Heart right ventricle (tissue), 16 donors: ENCODE measurements around the gene CD52. TPM values are rescaled to one million over a fixed set of nuclear protein-coding genes. Genes with fewer than 3 reads are reported as not detected.
A peak's percentile ranks its signal among the peaks of the same experiment; 100 is the strongest.

Experiments
- ATAC-seq, 8 donors: fragments of 200-7000 bp; cut with Tn5 transposase; one replicate each; pipeline ENCODE4 v1.9.1; 2020; ENCODE audit warnings: mild to moderate bottlenecking in 8 of 8, moderate library complexity in 8 of 8, moderate number of reproducible peaks in 1 of 8
- DNase-seq, 2 donors: peaks; one replicate each; pipeline ENCODE4 v3.0.0-alpha.2; 2020
- H3K27ac ChIP-seq, 10 donors: fragments of 200-600 bp; sonication (generic) in 2 of 10; one replicate each; pipeline versions ENCODE4 v1.5.0 to v1.8.0; 2020 to 2022; ENCODE audit warnings: mild to moderate bottlenecking in 3 of 10
- H3K27me3 ChIP-seq, 7 donors: fragments of 200-600 bp; one replicate each; pipeline ENCODE4 v1.8.0; 2021 to 2022; ENCODE audit warnings: mild to moderate bottlenecking in 2 of 7
- H3K36me3 ChIP-seq, 9 donors: fragments of 200-600 bp; sonication (generic) in 1 of 9; one replicate each; pipeline versions ENCODE4 v1.5.0 to v1.8.0; 2020 to 2022; ENCODE audit warnings: mild to moderate bottlenecking in 2 of 9
- H3K4me1 ChIP-seq, 9 donors: fragments of 200-600 bp; sonication (generic) in 1 of 9; one replicate each; pipeline versions ENCODE4 v1.5.0 to v1.8.0; 2020 to 2022; ENCODE audit warnings: mild to moderate bottlenecking in 4 of 9
- H3K4me3 ChIP-seq, 10 donors: fragments of 200-600 bp; sonication (generic) in 2 of 10; one replicate each; pipeline versions ENCODE4 v1.5.0 to v1.8.0; 2020 to 2022; ENCODE audit warnings: mild to moderate bottlenecking in 7 of 10, moderate library complexity in 2 of 10
- H3K9me3 ChIP-seq, 11 donors: fragments of 200-600 bp in 10 of 11; sonication (generic) in 2 of 11; one replicate each; pipeline versions ENCODE4 v1.5.0 to v1.8.0; 2013 to 2022; ENCODE audit warnings: mild to moderate bottlenecking in 2 of 11, control low read depth in 1 of 11, moderate library complexity in 1 of 11
- CTCF ChIP-seq, 9 donors: fragments of 200-600 bp; sonication (generic) in 2 of 9; IDR thresholded peaks; one replicate each; pipeline versions ENCODE4 v1.5.0 to v1.8.0; 2021 to 2022; ENCODE audit warnings: antibody characterized with exemption in 9 of 9, mild to moderate bottlenecking in 5 of 9, moderate library complexity in 1 of 9
- WGBS, 2 donors: extraction: QIAGEN DNeasy Blood & Tissue Kit; methylation state at CpG; one replicate each; pipeline ENCODE4 v1.1.7; 2013; ENCODE audit warnings: inconsistent platforms in 1 of 2; 5-methylcytosine and 5-hydroxymethylcytosine counted together
- intact Hi-C, 10 donors: fragments of 100-400 bp; cut with DNase I; formaldehyde crosslinking; loops; one replicate each; pipeline versions ENCODE4 v1.11.1 to v1.14.2; 2022
- polyA plus RNA-seq, 2 donors: library from polyadenylated mRNA; stranded (reverse); fragments of 200-250 nt; gene quantifications; one replicate each; pipeline ENCODE4 v1.2.3, GENCODE V29; 2013
- total RNA-seq, 10 donors: library from RNA; stranded (reverse); fragmentation: NEBNext Ultra II Directional in 3 of 10; extraction: Animal tissue kit (Norgen Biotek cat#: 25700) in 3 of 10; gene quantifications; one replicate each; pipeline versions ENCODE4 v1.2.1 to v1.2.4, GENCODE V29; 2021 to 2023
- donor health status: Arrhythmogenic right ventricular cardiomyopathy.
- donor health status: ischemic (EF 13 %, LVEDD 7.1; RV severe dilation, severe dysfunction).
- donor health status: healthy with polysubstance abuse.
- donor health status: DM: no; HTN: yes; CAD: no.
- donor health status: DM: no; HTN: no; CAD: no.
- donor health status: ischemic (EF 25% LVEDD 6.9; RV normal size, moderate dysfunction).
- donor health status: ischemic (EF 25% LVEDD 5.7; RV mildly dilated, moderate dysfunction).
- donor health status: healthy.
- donor health status: DM: yes; HTN: yes; CAD: no.
- donor health status: Ischemic cardiomyopathy.
- donor health status: ischemic (EF 35%, LVEDD 5.7; RV mildly dilated, moderate dysfunction).
- donor health status: nonischemic (EF 11% LVEDD 7.7; RV severe dilation, severe dysfunction).
- donor health status: DM: yes; HTN: yes; CAD: no.
- donor health status: PGD.
- donor health status: ischemic (EF 29% LVEDD 5.4; RV normal size, mild dysfunction).
- donor health status: nonischemic (EF 23%, LVEDD 6.1; RV moderate dilation, normal function).

CD52 gene
- total and polyA plus RNA-seq, 12 donors: 1.9 to 62.6 (median 5.9) TPM

GRCh38 chr1:26284597-26285347 lies 33.0 kb upstream of the CD52 start:
- Histone ChIP-seq H3K27ac (peak overlapping the region in 8 of 10 donors; percentile 33 to 98 (median 60)), H3K4me3 (peak overlapping the region in 1 of 10 donors; percentile 8), H3K4me1 (peaks cover 3 to 97% (median 55%) of the 10 kb centered on the region in 9 donors), H3K27me3 (no peaks in the 10 kb centered on the region), H3K36me3 (peaks cover 0 to 40% (median 0%) of the 10 kb centered on the region in 9 donors), H3K9me3 (no peaks in the 10 kb centered on the region)
- peak; percentile 51 to 85 (median 78) for TF ChIP-seq CTCF (IDR thresholded peaks at IDR 0.05)
- intact Hi-C loops: loop anchor here in 2 of 10 donors (2.0 to 5.0 kb wide), 2 partner anchors 36 to 38 kb away; no protein-coding TSS in a partner anchor
- WGBS, 2 donors: 32 to 35% methylated on average over 22 of the region's 22 CpGs
- DNase-seq (peak; percentile 68 to 75), ATAC-seq (peak in 6 of 8 donors; percentile 21 to 55 (median 43))

DNA sequence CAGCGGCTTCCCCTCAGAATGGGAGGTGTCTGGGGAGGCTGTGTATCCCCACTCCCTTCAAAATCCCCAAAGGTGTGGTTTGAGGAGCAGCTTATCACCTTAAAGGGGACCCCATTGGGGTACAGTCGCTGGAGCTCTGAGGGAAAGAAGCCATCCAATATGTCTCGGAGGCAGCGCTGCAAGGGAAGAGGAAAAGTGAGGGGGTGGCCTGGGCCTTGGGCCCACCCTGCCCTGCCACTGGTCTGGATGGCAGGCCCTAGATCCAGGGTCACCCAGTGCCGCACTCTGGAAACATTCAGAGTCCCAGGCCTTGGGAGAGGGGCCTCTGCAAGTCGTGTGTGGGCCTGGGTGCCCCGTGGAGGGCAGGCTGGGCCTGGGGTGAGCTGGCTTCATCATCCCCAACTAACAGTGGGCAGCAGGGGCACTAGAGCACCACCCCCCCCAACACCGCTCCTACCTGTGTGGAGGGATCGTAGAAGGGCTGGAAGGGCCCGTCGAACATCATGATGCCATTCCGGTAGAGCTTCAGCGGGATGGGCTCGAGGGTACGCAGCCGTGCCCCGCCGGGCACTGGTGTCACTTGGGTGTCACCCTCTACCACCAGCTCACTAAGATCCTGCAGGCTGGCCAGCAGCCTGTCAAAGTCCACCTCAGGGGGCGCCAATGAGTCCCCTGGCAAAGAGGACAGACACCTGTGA lies 32.2 kb upstream of the CD52 start:
- Histone ChIP-seq H3K4me1 (peaks cover 3 to 100% (median 53%) of the 10 kb centered on the region in 9 donors), H3K27me3 (no peaks in the 10 kb centered on the region), H3K27ac (peak overlapping the region in 9 of 10 donors; percentile 33 to 98 (median 64)), H3K9me3 (no peaks in the 10 kb centered on the region), H3K4me3 (no peak overlapping the region), H3K36me3 (peaks cover 0 to 39% (median 0%) of the 10 kb centered on the region in 9 donors)
- no peak for ATAC-seq
- intact Hi-C loops: loop anchor here in 2 of 10 donors (2.0 to 5.0 kb wide), 3 partner anchors 17 to 37 kb away; no protein-coding TSS in a partner anchor
- DNase-seq: no peak
- WGBS, 2 donors: 82 to 83% methylated on average over 19 of the region's 19 CpGs
- TF ChIP-seq CTCF (IDR thresholded peaks at IDR 0.05): peak in 7 of 9 donors; percentile 8 to 47 (median 33)

- H3K36me3 ChIP-seq: peaks cover 0 to 34% (median 0%) of the 10 kb centered on the region in 9 donors
- intact Hi-C loops: loop anchor here in 2 of 10 donors (2.0 to 5.0 kb wide), 2 partner anchors 17 to 36 kb away; no protein-coding TSS in a partner anchor
- H3K4me1 ChIP-seq: peaks cover 3 to 100% (median 52%) of the 10 kb centered on the region in 9 donors
- DNase-seq (no peak), ATAC-seq (no peak)
- H3K4me3 ChIP-seq: no peak overlapping the region
- WGBS, 2 donors: 70 to 79% methylated on average over 2 of the region's 2 CpGs
- no peaks in the 10 kb centered on the region for H3K9me3 ChIP-seq
- peak overlapping the region in 9 of 10 donors; percentile 33 to 98 (median 64) for H3K27ac ChIP-seq
- no peaks in the 10 kb centered on the region for H3K27me3 ChIP-seq
- TF ChIP-seq CTCF (IDR thresholded peaks at IDR 0.05): no peak
Observed at GRCh38 chr1:26286064-26286416, 31.7 kb upstream of the CD52 start.

DNA sequence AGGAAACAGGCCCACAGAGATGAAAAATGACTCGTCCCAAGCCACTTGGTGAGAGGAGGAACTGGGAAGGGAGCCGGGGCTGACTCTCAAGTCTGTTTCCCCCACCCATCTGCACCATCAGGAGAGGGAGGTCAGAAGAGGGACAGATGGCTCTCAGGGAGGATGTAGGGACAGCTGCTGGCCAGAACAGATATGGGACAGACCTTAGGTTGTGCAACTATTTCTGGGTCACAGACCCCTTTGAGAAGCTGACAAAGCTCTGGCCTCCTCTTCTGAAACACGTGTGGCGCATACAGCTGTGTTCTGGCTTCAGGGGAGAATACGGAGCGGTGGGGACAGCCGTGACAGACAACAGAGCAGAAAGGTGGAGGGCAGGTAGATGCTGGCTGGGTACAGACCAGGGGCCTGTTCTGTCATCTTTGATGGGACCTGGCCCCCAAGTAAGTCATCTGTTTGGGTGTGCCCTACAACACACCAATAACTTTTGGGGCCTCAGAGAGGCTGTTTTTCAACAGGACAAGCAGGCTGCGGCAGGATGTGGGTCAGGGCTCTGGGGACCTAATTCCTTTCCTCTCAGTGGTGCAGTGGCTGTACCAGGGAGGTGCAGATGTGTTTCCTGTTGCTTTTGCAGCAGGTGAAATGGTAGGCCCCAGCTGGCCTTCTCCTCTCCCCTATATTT lies 30.6 kb upstream of the CD52 start:
- H3K4me3 ChIP-seq: no peak overlapping the region
- no peaks in the 10 kb centered on the region for H3K27me3 ChIP-seq
- ATAC-seq (peak in 7 of 8 donors; percentile 43 to 66 (median 47)), DNase-seq (peak in 1 of 2 donors; percentile 60)
- H3K36me3 ChIP-seq: peaks cover 0 to 22% (median 0%) of the 10 kb centered on the region in 9 donors
- WGBS, 2 donors: 42 to 55% methylated on average over 8 of the region's 8 CpGs
- H3K9me3 ChIP-seq: no peaks in the 10 kb centered on the region
- peaks cover 3 to 100% (median 51%) of the 10 kb centered on the region in 9 donors for H3K4me1 ChIP-seq
- H3K27ac ChIP-seq: peak overlapping the region in 9 of 10 donors; percentile 33 to 98 (median 61)
- TF ChIP-seq CTCF (IDR thresholded peaks at IDR 0.05): no peak
- intact Hi-C loops: loop anchor here in 2 of 10 donors (2.0 to 5.0 kb wide), 2 partner anchors 16 to 35 kb away; no protein-coding TSS in a partner anchor
